HEK293 (cell line): ENCODE data around the gene HMMR.

Source experiments
- CTCF ChIA-PET: fragments of 350-600 bp; formaldehyde crosslinking; extraction: SDS; loops from one replicate; lab custom pipeline; 2021; ENCODE audit warnings: antibody characterized with exemption; lab: Yijun Ruan, JAX
- POLR2A ChIA-PET: fragments of 300-600 bp; formaldehyde crosslinking; extraction: SDS; loops from one replicate; lab custom pipeline; 2020; ENCODE audit warnings: antibody characterized with exemption, inconsistent platforms; lab: Yijun Ruan, JAX
- H3K27ac ChIP-seq: fragments of 200-500 bp; sonication (Bioruptor generic); 2 replicates; pipeline ENCODE4 v1.5.1; 2014; ENCODE audit warnings: low read depth, low read length, control low read depth, inconsistent platforms; ENCODE audit errors: extremely low read depth
- H3K36me3 ChIP-seq, 2 experiments: fragments of 200-500 bp in 1 of 2; sonication (Bioruptor generic) in 1 of 2; 1 replicate in 1 of 2; 2 replicates in 1 of 2; pipeline ENCODE4 v1.5.1; 2014 to 2017; ENCODE audit warnings: inconsistent platforms in 2 of 2, low read length in 2 of 2; ENCODE audit not compliant: control insufficient read depth in 2 of 2, insufficient read depth in 1 of 2
- H3K4me1 ChIP-seq: fragments of 200-500 bp; sonication (Bioruptor generic); 2 replicates; pipeline ENCODE4 v1.5.1; 2014; ENCODE audit warnings: mild to moderate bottlenecking, low read length, inconsistent platforms; ENCODE audit not compliant: control insufficient read depth, insufficient read depth
- H3K4me3 ChIP-seq: 2 replicates; pipeline ENCODE4 v1.5.1; 2011; ENCODE audit warnings: low read depth, mild to moderate bottlenecking, control low read depth, low read length, moderate library complexity
- H3K9me3 ChIP-seq: fragments of 200-500 bp; sonication (Bioruptor generic); 2 replicates; pipeline ENCODE4 v1.5.1; 2014; ENCODE audit warnings: low read depth, low read length, inconsistent platforms; ENCODE audit not compliant: control insufficient read depth, insufficient read depth
- AEBP2 ChIP-seq: fragments of 450-650 bp; formaldehyde crosslinking; IDR thresholded peaks from 2 replicates; pipeline ENCODE4 v1.5.1; 2016; ENCODE audit warnings: missing biosample characterization, missing genetic modification characterization, borderline replicate concordance
- FEZF1 ChIP-seq: fragments of 450-650 bp; formaldehyde crosslinking; IDR thresholded peaks from 2 replicates; pipeline ENCODE4 v1.5.1; 2016; ENCODE audit warnings: missing biosample characterization, missing genetic modification characterization
- GLIS1 ChIP-seq: fragments of 450-650 bp; formaldehyde crosslinking; IDR thresholded peaks from 2 replicates; pipeline ENCODE4 v1.5.1; 2016; ENCODE audit warnings: missing biosample characterization, missing genetic modification characterization
- KLF10 ChIP-seq: fragments of 450-650 bp; IDR thresholded peaks from 2 replicates; pipeline ENCODE4 v1.5.1; 2018; ENCODE audit warnings: missing biosample characterization, mild to moderate bottlenecking, missing genetic modification characterization
- KLF7 ChIP-seq: fragments of 450-650 bp; formaldehyde crosslinking; IDR thresholded peaks from 2 replicates; pipeline ENCODE4 v1.5.1; 2016; ENCODE audit warnings: missing biosample characterization, missing genetic modification characterization, borderline replicate concordance
- PRDM10 ChIP-seq: fragments of 450-650 bp; formaldehyde crosslinking; IDR thresholded peaks from 2 replicates; pipeline ENCODE4 v1.5.1; 2016; ENCODE audit warnings: missing biosample characterization, missing genetic modification characterization
- RBAK ChIP-seq: fragments of 450-650 bp; formaldehyde crosslinking; IDR thresholded peaks from 2 replicates; pipeline ENCODE4 v1.5.1; 2016; ENCODE audit warnings: missing biosample characterization, missing genetic modification characterization
- SCRT1 ChIP-seq: fragments of 450-650 bp; formaldehyde crosslinking; IDR thresholded peaks from 2 replicates; pipeline ENCODE4 v1.5.1; 2016; ENCODE audit warnings: missing biosample characterization, missing genetic modification characterization, borderline replicate concordance
- SP2 ChIP-seq: fragments of 450-650 bp; formaldehyde crosslinking; IDR thresholded peaks from 2 replicates; pipeline ENCODE4 v1.5.1; 2016; ENCODE audit warnings: missing biosample characterization, missing genetic modification characterization
- ZBTB20 ChIP-seq: fragments of 450-650 bp; formaldehyde crosslinking; IDR thresholded peaks from 2 replicates; pipeline ENCODE4 v1.5.1; 2016; ENCODE audit warnings: missing biosample characterization, missing genetic modification characterization
- ZBTB48 ChIP-seq: fragments of 450-650 bp; formaldehyde crosslinking; IDR thresholded peaks from 2 replicates; pipeline ENCODE4 v1.5.1; 2016; ENCODE audit warnings: missing biosample characterization, missing genetic modification characterization
- ZBTB6 ChIP-seq: fragments of 450-650 bp; formaldehyde crosslinking; IDR thresholded peaks from 2 replicates; pipeline ENCODE4 v1.5.1; 2017; ENCODE audit warnings: missing biosample characterization, missing genetic modification characterization
- ZNF121 ChIP-seq: fragments of 450-650 bp; formaldehyde crosslinking; IDR thresholded peaks from 2 replicates; pipeline ENCODE4 v1.5.1; 2016; ENCODE audit warnings: missing biosample characterization, missing genetic modification characterization
- ZNF138 ChIP-seq: fragments of 450-650 bp; formaldehyde crosslinking; IDR thresholded peaks from 2 replicates; pipeline ENCODE4 v1.5.1; 2016; ENCODE audit warnings: missing biosample characterization, missing genetic modification characterization, borderline replicate concordance
- ZNF18 ChIP-seq: fragments of 450-650 bp; formaldehyde crosslinking; IDR thresholded peaks from 2 replicates; pipeline ENCODE4 v1.5.1; 2016; ENCODE audit warnings: missing biosample characterization, missing genetic modification characterization
- ZNF239 ChIP-seq: fragments of 450-650 bp; formaldehyde crosslinking; IDR thresholded peaks from 2 replicates; pipeline ENCODE4 v1.5.1; 2016; ENCODE audit warnings: missing biosample characterization, missing genetic modification characterization
- ZNF24 ChIP-seq: fragments of 450-650 bp; formaldehyde crosslinking; IDR thresholded peaks from 2 replicates; pipeline ENCODE4 v1.5.1; 2016; ENCODE audit warnings: missing biosample characterization, missing genetic modification characterization
- ZNF362 ChIP-seq: fragments of 450-650 bp; formaldehyde crosslinking; IDR thresholded peaks from 2 replicates; pipeline ENCODE4 v1.5.1; 2016; ENCODE audit warnings: missing biosample characterization, missing genetic modification characterization
- ZNF416 ChIP-seq: fragments of 450-650 bp; formaldehyde crosslinking; IDR thresholded peaks from 2 replicates; pipeline ENCODE4 v1.5.1; 2016; ENCODE audit warnings: missing biosample characterization, missing genetic modification characterization
- ZNF433 ChIP-seq: fragments of 450-650 bp; formaldehyde crosslinking; IDR thresholded peaks from 2 replicates; pipeline ENCODE4 v1.5.1; 2016; ENCODE audit warnings: missing biosample characterization, missing genetic modification characterization, low read depth
- ZNF488 ChIP-seq: fragments of 450-650 bp; formaldehyde crosslinking; IDR thresholded peaks from 2 replicates; pipeline ENCODE4 v1.5.1; 2016; ENCODE audit warnings: missing biosample characterization, missing genetic modification characterization
- ZNF510 ChIP-seq: fragments of 450-650 bp; formaldehyde crosslinking; IDR thresholded peaks from 2 replicates; pipeline ENCODE4 v1.5.1; 2018; ENCODE audit warnings: mild to moderate bottlenecking, missing genetic modification characterization, missing biosample characterization; ENCODE audit not compliant: insufficient replicate concordance
- ZNF571 ChIP-seq: fragments of 450-650 bp; formaldehyde crosslinking; IDR thresholded peaks from 2 replicates; pipeline ENCODE4 v1.5.0; 2017; ENCODE audit warnings: missing biosample characterization, missing genetic modification characterization
- ZNF624 ChIP-seq: fragments of 450-650 bp; formaldehyde crosslinking; IDR thresholded peaks from 2 replicates; pipeline ENCODE4 v1.5.1; 2017; ENCODE audit warnings: missing biosample characterization, missing genetic modification characterization
- ZNF626 ChIP-seq: fragments of 450-650 bp; sonication (Bioruptor Pico); formaldehyde crosslinking; IDR thresholded peaks from 2 replicates; pipeline ENCODE4 v1.5.1; 2018; ENCODE audit warnings: missing biosample characterization, missing genetic modification characterization, inconsistent platforms
- ZNF629 ChIP-seq: fragments of 450-650 bp; formaldehyde crosslinking; IDR thresholded peaks from 2 replicates; pipeline ENCODE4 v1.5.1; 2017; ENCODE audit warnings: missing biosample characterization, missing genetic modification characterization
- ZNF701 ChIP-seq: fragments of 450-650 bp; formaldehyde crosslinking; IDR thresholded peaks from 2 replicates; pipeline ENCODE4 v1.5.1; 2016; ENCODE audit warnings: missing biosample characterization, missing genetic modification characterization
- ZNF777 ChIP-seq: fragments of 450-650 bp; formaldehyde crosslinking; IDR thresholded peaks from 2 replicates; pipeline ENCODE4 v1.5.1; 2017; ENCODE audit warnings: missing biosample characterization, missing genetic modification characterization, borderline replicate concordance
- ZSCAN30 ChIP-seq: fragments of 450-650 bp; IDR thresholded peaks from 2 replicates; pipeline ENCODE4 v1.5.1; 2018; ENCODE audit warnings: missing biosample characterization, mild to moderate bottlenecking, missing genetic modification characterization, moderate library complexity

Gene HMMR

GRCh38 chr5:163460562-163461171, at the start of gene HMMR:
Gene HMMR (plus strand): TSS chr5:163460632. CDS start chr5:163460693, 61 bp downstream.
- Histone ChIP-seq H3K4me3 (peak within 1 kb of the TSS; percentile 84), H3K4me1 (peaks cover 10% of the 10 kb centered on the region), H3K36me3 (peaks cover 25 to 30% of the 10 kb centered on the region in 2 experiments), H3K27ac (peak within 1 kb of the TSS; percentile 99), H3K9me3 (no peaks in the 10 kb centered on the region)
- ChIA-PET CTCF (interaction anchor here (0.5 to 1.2 kb wide), 5 partner anchors 10 to 111 kb away, joined by 3 to 7 read pairs (median 4); partner anchors contain the start of gene MAT2B), POLR2A (interaction anchor here (0.6 to 5.4 kb wide), 22 partner anchors 10 to 836 kb away, joined by 3 to 166 read pairs (median 4); partner anchors contain the start of genes CCNG1 and MAT2B)
- TF ChIP-seq ZNF121 (tag by site-specific recombination), result no peak
- TF ChIP-seq ZNF701 (tag by site-specific recombination), result no peak
- peak; percentile 15; the same call in 1 of the 2 replicates for TF ChIP-seq SP2 (tag by site-specific recombination)
- TF ChIP-seq PRDM10 (tag by site-specific recombination), result 0 out of 2 replicates have a peak, but pooled peaks have one; percentile 8
- TF ChIP-seq ZSCAN30 (tag by site-specific recombination), result no peak
- TF ChIP-seq ZNF239, result no peak
- no peak for TF ChIP-seq ZNF433
- TF ChIP-seq KLF7 (tag by site-specific recombination), result peak; percentile 64; the same call in 1 of the 2 replicates
- TF ChIP-seq ZNF24, result no peak
- no peak for TF ChIP-seq ZNF416 (tag by site-specific recombination)
- no peak for TF ChIP-seq ZNF138 (tag by site-specific recombination)
- no peak for TF ChIP-seq ZNF488 (tag by site-specific recombination)
- no peak for TF ChIP-seq ZNF362
- no peak for TF ChIP-seq FEZF1 (tag by site-specific recombination)
- TF ChIP-seq ZBTB20, result peak; percentile 11; the same call in 1 of the 2 replicates
- TF ChIP-seq ZNF777 (tag by site-specific recombination), result no peak
- TF ChIP-seq GLIS1 (tag by site-specific recombination), result no peak
- no peak for TF ChIP-seq ZNF626 (tag by site-specific recombination)
- no peak for TF ChIP-seq AEBP2 (tag by site-specific recombination)
- no peak for TF ChIP-seq ZNF571 (tag by site-specific recombination)
- 0 out of 2 replicates have a peak, but pooled peaks have one; percentile 39 for TF ChIP-seq ZBTB48 (tag by site-specific recombination)
- no peak for TF ChIP-seq SCRT1 (tag by site-specific recombination)
- TF ChIP-seq ZBTB6 (tag by site-specific recombination), result no peak
- no peak for TF ChIP-seq ZNF624 (tag by site-specific recombination)
- no peak for TF ChIP-seq ZNF510
- no peak for TF ChIP-seq RBAK (tag by site-specific recombination)
- TF ChIP-seq KLF10 (tag by site-specific recombination), result no peak
- no peak for TF ChIP-seq ZNF629 (tag by site-specific recombination)
- no peak for TF ChIP-seq ZNF18
